Stimulated activated CD8-positive, alpha-beta memory T cell treated with anti-CD3 and anti-CD28 coated beads, Interleukin-12 subunit alpha, Interleukin-12 subunit beta, amount 100 ng/mL, for 1 hour (primary cell): ENCODE results near the gene FXN.
"Not testable (repeated sequence)": the region's sequence is repeated elsewhere in the genome, so short reads cannot be mapped to it uniquely, and the experiment has no call there.

ENCODE experiments used
- DNase-seq: peaks from one replicate; pipeline ENCODE4 v3.0.0-alpha.2; 2020; ENCODE audit warnings: low read depth

Gene FXN

DNA sequence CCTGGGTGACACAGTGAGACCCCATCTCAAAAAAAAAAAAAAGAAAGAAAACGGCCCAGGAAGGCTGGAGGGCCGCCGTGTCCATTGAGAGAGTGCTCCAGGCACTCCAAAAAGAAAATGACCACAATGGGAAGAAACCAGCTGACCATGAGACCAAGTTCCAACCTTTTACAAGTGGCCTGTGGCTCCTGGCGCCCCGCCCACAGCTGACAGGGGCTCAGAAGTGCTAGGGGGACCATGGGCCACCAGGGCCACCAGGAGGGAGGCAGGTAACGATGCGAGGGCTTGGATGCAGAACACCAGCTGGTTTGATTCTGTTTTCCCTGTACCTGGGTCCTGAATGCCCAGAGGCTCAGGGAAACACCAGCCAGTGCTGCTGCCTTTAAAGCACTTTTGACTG, 34.6 kb downstream of the FXN start:
- no peak for DNase-seq

DNA sequence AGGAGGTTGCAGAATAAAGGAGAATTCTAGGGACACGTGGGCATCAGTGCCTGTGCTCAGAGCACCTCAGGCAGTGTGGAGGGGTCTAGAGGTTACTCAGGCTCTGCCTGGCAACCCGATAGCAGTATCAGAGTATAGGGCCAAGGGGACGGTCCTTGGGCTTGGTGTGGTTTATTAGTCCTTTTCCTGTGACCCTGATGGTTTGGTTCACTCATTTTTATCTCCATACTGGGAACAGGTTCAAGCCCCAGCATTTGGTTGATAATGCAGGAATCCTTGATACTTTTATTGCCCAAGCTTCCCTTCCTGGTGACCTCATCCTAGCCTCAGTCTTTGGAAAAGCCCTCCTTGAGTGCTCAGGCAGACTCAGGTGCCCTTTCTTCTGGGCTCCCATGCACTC, 35.5 kb downstream of the FXN start:
- no peak for DNase-seq

DNA sequence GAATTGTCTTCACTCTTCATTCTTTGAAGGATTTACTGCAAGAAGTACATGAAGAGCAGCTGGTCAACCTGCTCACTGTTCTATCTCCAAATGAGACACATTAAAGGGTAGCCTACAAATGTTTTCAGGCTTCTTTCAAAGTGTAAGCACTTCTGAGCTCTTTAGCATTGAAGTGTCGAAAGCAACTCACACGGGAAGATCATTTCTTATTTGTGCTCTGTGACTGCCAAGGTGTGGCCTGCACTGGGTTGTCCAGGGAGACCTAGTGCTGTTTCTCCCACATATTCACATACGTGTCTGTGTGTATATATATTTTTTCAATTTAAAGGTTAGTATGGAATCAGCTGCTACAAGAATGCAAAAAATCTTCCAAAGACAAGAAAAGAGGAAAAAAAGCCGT, 37.6 kb downstream of the FXN start:
- DNase-seq = no peak

DNA sequence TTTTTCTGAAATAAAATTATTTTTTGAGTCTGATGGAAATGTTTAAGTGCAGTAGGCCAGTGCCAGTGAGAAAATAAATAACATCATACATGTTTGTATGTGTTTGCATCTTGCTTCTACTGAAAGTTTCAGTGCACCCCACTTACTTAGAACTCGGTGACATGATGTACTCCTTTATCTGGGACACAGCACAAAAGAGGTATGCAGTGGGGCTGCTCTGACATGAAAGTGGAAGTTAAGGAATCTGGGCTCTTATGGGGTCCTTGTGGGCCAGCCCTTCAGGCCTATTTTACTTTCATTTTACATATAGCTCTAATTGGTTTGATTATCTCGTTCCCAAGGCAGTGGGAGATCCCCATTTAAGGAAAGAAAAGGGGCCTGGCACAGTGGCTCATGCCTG, 39.2 kb downstream of the FXN start:
- no peak for DNase-seq

DNA sequence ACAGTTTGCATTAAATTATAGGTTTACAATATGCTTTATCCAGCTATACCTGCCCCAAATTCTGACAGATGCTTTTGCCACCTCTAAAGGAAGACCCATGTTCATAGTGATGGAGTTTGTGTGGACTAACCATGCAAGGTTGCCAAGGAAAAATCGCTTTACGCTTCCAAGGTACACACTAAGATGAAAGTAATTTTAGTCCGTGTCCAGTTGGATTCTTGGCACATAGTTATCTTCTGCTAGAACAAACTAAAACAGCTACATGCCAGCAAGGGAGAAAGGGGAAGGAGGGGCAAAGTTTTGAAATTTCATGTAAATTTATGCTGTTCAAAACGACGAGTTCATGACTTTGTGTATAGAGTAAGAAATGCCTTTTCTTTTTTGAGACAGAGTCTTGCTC, 41.0 kb downstream of the FXN start:
- no peak for DNase-seq

DNA sequence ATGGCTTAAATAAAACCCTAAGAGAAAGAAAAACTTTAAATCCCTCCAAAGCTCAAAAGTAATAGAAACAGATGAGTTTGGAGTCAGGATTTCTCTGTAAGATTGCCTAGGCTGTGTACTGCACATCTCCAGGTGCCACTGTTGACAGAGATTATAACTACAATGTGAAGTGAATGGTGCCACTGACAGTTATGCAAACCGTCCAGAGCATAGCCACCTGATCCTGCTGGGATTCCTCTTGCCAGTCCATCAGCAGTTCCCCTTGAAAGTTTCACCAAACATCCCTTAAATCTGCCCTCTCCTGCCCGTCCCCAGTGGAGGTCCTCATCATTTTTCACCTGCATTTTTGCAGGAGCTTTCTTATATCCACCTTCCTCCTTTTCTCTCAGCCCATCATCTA, 42.5 kb downstream of the FXN start:
- DNase-seq = no peak

DNA sequence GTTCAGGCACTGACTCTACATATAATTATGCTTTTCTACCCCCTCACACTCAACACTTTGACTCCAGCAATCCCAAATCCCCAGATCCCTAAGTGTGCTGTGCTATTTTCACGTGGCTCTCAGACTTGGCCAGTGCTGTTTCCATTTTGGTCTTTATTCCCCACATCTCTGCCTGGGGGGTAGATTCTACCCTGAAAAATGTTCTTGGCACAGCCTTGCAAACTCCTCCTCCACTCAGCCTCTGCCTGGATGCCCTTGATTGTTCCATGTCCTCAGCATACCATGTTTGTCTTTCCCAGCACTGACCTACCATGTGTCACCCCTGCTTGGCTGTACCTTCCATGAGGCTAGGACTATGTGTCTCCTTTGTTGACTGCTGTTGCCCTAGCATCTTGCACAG, 43.0 kb downstream of the FXN start:
- no peak for DNase-seq

DNA sequence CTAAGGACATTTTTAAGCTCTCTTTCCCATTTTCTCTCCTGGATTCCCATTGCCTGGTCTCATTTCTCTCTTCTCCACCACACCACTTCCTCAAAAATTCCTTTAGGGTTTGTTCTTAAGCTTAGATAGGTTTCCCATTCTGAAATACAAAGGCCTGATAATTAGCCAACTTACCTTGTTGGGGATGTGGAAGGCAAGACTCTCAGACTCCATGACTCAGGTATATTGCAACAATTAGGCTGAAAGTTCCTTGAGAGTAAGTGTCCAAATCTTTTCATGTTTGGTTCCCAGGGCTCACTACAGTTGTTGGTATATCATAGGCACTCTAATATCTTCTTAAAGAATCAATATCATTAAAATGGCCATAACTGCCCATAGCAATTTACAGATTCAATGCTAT, 43.6 kb downstream of the FXN start:
- DNase-seq = no peak

DNA sequence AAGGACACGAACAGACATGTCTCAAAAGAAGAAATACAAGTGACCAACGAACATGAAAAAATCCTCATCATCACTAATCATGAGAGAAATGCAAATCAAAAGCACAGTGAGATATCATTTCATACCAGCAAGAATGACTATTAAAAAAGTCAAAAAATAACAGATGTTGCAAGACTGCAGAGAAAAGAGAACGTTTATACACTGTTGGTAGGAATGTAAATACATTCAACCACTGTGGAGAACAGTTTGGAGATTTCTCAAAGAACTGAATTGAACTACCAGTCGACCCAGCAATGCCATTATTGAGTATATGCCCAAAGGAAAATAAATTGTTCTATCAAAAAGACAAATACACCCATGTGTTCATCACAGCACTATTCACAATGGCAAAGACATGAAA, 45.7 kb downstream of the FXN start:
- no peak for DNase-seq

DNA sequence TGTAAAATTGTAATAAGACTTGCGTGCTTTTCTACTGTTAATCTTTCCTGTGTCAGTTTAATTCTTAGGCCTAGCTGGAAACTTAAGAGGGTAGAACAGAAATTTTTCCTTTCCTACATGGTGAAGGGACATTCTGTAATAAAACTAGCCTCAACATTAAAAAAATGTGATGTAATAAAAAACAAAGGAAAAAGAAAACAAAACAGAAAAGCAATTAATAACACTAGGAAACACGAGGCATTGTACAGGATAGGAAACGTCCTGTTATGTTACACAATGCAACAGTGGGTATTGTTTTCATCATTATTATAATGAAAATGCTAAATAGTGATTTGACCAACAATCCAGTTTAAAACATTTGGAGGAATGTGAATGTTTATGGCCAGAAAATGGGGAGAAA, 47.8 kb downstream of the FXN start:
- no peak for DNase-seq

DNA sequence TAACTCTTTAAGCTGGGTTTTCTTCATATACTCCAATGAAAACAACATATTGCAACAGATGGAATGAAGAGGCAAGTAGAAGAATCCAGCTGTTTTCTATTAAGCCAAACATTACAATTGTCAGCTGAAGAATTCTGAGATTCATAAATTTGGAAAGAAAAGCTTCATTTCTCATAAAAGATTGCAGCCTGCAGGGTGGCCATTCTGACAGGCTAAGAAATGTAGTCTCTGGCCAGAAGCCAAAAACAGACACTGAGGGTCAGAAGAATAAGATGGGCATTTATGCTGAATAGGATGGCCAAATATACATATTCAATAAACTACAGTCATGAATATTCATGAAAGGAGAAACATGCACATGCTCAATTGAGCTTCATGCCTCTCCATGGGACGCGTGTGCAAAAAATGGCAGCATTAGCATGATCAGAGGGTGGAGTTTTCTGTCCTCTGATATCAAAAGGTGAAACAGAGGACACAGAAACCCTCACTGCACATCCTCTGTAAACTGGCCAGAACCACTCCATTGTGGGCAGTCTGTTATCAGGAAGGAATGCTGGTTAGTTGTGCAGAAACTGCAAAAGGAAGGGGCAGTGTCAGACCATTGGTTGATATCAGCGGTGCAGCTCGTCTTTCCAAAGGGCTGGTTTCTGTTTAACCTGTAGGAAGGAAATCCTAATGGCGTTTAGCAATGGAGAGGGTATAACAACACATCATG, 50.2 kb downstream of the FXN start:
- no peak for DNase-seq

DNA sequence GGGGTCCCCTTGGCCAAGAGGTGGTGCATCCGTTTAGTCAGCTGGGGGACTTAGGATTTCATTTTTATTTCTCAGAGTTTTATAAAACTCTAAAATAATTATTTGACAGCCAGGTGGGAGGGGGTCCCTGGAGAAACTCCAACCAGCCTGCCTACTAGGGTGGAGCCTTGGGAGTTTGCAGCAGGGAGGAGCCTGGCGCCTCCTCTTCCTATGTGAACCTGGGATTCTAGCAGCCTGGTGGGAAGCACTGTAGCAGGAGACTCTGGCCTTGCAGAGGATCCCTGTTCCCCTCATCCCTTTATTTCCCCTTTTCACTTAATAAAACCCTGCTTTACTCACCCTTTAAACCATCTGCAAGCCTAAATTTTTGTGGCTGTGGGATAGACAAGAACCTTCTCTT, 50.8 kb downstream of the FXN start:
- DNase-seq = no peak

DNA sequence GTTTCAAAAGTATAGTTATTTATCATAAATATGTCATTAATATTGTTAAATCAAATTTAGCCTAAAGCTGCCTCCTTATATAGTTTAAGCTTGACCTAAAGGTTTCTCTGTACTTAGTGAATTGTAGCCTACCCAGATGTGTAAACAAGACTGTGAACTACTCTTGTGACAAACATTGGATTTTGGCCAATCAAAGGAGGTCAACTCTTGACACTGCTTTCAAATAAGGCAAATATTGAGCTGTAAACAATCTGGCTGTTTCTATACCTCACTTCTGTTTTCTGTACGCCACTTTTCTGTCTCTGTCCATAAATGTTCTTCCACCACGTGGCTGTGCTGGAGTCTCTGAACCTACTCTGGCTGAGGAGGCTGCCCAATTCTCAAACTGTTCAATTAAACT, 51.2 kb downstream of the FXN start:
- DNase-seq = no peak

DNA sequence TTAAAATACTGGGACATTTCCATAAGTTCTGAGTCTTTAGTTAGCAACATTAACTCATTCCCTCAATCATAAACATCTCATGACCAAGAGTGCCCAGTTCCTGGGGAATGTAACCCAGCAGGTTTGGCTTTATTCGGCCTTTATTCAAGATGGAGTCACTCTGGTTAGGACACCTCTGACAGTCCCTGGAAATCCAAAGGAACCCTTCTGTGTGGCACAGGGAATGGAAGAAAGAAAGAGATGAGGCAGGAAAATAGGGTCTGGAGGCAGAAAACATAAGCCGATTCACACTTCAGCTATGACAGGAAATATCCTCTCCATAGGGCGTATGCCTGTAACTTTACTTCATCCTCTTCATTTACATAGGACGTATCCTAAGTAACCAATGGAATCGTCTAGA, 53.5 kb downstream of the FXN start:
- no peak for DNase-seq

DNA sequence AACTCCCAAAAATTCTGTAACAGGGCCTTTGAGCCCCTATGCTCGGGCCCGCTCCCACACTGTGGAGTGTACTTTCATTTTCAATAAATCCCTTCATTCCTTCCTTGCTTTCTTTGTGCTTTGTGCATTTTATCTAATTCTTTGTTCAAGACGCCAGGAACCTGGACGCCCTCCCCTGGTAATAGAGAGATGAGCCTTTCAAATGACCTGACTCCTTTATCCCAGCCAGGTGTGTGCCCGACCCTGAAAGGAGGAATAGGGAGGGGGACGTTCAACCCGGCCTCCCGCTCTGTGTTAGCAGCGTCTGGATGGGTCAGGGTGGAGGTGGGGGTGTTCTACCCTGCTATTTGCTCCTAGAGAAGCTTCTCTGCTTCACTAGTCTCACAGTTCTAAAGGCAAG, 53.9 kb downstream of the FXN start:
- no peak for DNase-seq

DNA sequence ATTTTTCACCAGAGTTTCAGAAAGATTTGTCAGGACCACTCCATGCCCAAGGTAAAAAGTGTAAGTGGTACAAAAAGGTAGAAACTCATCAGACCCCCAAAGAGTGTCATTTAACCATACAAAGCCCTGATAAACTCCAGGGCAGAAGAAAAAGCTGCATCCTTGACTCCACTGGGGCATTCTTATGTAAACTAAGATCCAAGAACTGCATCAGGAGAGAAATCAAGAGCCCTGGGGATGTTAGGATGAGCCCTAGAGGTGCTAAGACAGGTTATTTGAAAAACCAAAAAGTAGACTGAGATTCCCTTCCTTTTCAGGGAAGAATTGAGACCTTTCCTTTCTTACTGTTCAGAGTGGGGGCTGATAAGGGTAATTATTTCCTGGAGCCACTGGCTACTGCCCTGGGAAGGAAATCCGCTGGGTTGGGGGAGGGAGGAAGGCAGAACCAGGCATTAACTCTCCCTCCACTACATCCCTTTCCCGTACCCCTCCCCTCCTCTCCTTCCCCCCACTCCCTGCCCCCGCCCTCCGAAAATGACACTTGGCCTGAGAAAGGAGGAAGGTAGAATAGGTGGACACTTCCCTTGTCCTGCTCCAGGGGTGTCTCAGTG, 54.7 kb downstream of the FXN start:
- no peak for DNase-seq

DNA sequence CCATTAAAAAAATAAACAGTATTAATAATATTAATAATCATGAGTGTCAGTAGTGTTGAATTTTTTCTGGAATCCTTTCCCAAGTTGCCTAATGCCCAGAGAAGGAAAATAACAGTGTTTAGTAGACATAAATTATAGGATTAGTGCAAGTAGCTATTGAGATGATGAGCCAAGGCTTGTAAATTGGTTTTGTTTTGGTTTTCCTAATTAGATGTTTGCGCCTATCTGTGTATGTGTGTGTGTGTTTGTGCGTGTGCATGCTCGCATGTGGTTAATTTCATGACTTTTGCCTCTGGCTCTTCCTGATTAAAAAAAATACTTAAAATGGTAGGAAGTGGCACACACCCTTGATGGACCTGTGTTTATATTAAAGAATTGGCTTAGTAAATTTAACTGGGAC, 55.4 kb downstream of the FXN start:
- no peak for DNase-seq

DNA sequence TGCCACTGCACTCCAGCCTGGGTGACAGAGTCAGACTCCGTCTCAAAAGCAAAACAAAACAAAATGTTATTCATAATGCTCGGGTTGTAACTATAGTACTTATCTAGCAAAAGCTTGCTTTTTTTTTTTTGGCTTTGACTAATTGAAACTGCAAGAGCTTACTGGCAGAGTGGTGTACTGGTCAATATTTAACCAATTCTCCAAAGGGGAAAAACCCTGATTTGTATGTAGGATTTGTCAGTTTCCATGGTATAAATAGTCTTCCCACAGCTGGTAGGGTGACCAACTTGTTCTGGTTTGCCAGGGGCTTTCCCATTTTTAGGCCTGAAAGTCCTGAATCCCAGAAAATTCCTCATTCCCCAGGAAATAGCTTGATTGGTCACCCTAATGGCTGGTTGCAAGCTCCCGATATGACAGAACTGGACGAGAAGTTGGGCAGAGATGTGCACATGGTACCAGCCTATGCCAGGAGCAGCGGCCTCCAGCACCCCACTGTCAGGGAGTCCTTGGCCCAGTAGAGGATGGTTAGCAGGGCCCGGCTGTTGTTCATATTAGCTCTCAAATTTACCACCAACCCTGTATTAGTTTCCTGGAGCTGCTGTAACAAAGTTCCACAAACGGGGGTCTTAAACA, 58.0 kb downstream of the FXN start:
- no peak for DNase-seq

DNA sequence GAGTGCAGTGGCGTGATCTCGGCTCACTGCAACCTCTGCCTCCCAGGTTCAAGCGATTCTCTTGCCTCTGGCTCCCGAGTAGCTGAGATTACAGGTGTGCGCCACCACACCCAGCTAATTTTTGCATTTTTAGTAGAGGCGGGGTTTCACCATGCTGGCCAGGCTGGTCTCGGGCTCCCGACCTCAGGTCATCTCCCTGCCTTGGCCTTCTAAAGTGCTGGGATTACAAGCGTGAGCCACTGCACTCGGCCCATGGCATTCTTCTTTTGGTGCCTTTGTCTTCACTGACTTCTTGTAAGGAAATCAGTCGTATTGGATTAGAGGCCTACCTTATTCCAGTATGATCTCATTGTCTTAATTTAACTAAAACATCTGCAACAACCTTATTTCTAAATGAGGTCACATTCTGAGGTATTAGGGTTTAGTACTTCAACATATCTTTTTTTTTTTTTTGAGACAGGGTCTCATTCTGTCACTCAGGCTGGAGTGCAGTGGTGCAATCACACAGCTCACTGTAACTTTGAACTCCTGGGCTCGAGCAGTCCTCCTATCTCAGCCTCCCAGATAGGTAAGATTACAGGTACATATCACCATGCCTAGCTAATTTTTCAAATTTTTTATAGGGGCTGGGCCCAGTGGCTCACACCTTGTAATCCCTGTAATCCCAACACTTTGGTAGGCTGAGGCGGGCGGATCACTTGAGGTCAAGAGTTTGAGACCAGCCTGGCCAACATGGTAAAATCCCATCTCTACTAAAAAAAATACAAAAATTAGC, 59.0 kb downstream of the FXN start:
- not testable (repeated sequence) for DNase-seq

DNA sequence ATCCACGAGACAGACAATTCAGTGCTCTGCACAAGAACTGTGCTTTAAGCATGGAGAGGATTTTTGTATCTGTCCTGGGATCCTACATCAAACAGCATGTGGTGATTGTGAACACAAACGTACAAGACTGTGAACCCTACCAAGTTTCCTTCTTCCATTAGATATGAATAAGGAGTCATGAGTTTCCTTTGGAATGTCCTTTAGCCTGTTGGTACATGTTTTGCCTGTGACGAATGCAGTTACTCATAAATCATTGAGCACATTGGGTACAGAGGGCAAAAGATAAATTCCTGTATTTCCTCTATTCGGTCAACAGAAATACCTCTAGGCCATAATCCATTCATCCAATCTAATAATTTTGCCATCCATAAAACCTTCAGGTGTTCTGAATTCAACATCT, 61.5 kb downstream of the FXN start:
- DNase-seq = no peak

DNA sequence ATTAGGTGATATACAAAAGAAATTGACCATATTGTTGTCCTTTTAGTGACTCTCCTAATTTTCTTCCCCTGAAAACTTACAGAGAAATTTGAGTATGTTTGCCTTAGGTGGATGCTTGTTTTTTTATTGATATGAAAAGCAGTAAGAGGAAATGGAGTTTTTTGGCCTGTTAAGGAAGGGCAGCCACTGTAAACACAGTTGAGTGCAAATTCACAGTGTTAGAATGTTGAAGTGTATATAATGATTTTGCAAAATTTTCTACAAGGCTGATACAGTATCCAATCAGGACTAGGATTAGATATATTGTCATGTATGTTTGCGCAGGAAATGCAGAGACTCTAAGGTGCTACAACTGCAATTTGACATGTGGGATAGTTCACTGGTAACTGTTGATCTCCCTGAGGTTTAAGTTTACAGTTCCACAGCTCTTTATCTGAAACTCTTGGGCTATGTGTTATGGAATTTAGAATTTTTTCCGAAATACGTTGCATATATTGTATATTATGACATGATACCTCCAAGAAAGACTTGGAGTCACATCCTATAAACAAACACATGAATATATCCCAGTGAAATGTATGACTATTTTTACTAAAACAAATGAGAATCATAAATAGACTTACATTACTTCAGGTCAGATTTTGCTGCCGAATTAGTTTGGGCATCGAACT, 62.5 kb downstream of the FXN start:
- DNase-seq = no peak

DNA sequence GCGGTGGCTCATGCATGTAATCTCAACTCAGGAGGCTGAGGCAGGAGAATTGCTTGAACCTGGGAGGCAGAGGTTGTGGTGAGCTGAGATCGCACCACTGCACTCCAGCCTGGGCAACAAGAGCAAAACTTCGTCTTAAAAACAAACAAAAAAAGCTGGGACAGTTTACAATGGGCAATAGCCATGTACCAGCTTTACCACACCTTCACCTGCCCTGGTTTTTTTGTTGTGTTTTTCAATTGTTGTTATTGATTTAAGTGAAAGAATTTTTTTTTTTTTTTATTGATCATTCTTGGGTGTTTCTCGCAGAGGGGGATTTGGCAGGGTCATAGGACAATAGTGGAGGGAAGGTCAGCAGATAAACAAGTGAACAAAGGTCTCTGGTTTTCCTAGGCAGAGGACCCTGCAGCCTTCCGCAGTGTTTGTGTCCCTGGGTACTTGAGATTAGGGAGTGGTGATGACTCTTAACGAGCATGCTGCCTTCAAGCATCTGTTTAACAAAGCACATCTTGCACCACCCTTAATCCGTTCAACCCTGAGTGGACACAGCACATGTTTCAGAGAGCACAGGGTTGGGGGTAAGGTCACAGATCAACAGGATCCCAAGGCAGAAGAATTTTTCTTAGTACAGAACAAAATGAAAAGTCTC, 67.9 kb downstream of the FXN start:
- not testable (repeated sequence) for DNase-seq
